CD4-positive, alpha-beta T cell (primary cell): Measurements from ENCODE around the gene ETAA1. TPM values are rescaled to one million over a fixed set of nuclear protein-coding genes. Genes with fewer than 3 reads are reported as not detected.

Experiments used
- ATAC-seq: fragments of 200-7000 bp; cut with Tn5 transposase; one replicate; pipeline ENCODE4 v1.10.0; 2022; ENCODE audit warnings: mild to moderate bottlenecking; ENCODE audit not compliant: poor library complexity
- CTCF ChIA-PET: fragments of 350-600 bp; sonication (Branson Sonifier 250); formaldehyde crosslinking; loops from one replicate; lab custom pipeline; 2021; ENCODE audit warnings: antibody characterized with exemption, inconsistent platforms; lab: Charles Lee
- POLR2A ChIA-PET: fragments of 350-600 bp; sonication (Branson Sonifier 250); formaldehyde crosslinking; loops from one replicate; lab custom pipeline; 2021; ENCODE audit warnings: antibody characterized with exemption, inconsistent platforms; lab: Charles Lee
- DNase-seq, 14 experiments: peaks; one replicate each; pipeline ENCODE4 v3.0.0-alpha.2; 2013 to 2020; ENCODE audit warnings: mixed read lengths in 2 of 14
- H3K27ac ChIP-seq, 2 donors: one replicate each; pipeline versions ENCODE4 v1.5.1 to v1.7.0; 2013; ENCODE audit warnings: low read length in 2 of 2, low read depth in 1 of 2, mild to moderate bottlenecking in 1 of 2
- H3K27me3 ChIP-seq, 2 experiments: 1 replicate in 1 of 2; 2 replicates in 1 of 2; pipeline versions ENCODE4 v1.6.1 to v1.7.0; 2013; ENCODE audit warnings: low read length in 2 of 2, control low read depth in 1 of 2, mild to moderate bottlenecking in 1 of 2, moderate library complexity in 1 of 2; ENCODE audit not compliant: insufficient read depth in 2 of 2, control insufficient read depth in 1 of 2
- H3K36me3 ChIP-seq: one replicate; pipeline ENCODE4 v1.6.1; 2013; ENCODE audit warnings: low read length, control low read depth; ENCODE audit not compliant: insufficient read depth
- H3K4me1 ChIP-seq: one replicate; pipeline ENCODE4 v1.6.1; 2013; ENCODE audit warnings: low read length, control low read depth; ENCODE audit not compliant: insufficient read depth
- H3K4me3 ChIP-seq: one replicate; pipeline ENCODE4 v1.5.1; 2013; ENCODE audit warnings: mild to moderate bottlenecking, low read length, moderate library complexity
- H3K9me3 ChIP-seq, 2 experiments: 1 replicate in 1 of 2; 2 replicates in 1 of 2; pipeline versions ENCODE4 v1.6.1 to v1.7.0; 2013; ENCODE audit warnings: low read length in 2 of 2, mild to moderate bottlenecking in 2 of 2, control low read depth in 1 of 2, moderate library complexity in 1 of 2; ENCODE audit not compliant: control insufficient read depth in 1 of 2, insufficient read depth in 1 of 2
- H3K27ac Mint-ChIP-seq: one replicate; pipeline ENCODE4 v1.8.0; 2020; ENCODE audit warnings: mixed read lengths
- H3K27me3 Mint-ChIP-seq: one replicate; pipeline ENCODE4 v1.8.0; 2021; ENCODE audit warnings: mixed read lengths
- H3K36me3 Mint-ChIP-seq: one replicate; pipeline ENCODE4 v1.8.0; 2021; ENCODE audit warnings: low read depth, mixed read lengths
- H3K4me1 Mint-ChIP-seq: one replicate; pipeline ENCODE4 v1.8.0; 2021; ENCODE audit warnings: low read depth, mixed read lengths
- H3K4me3 Mint-ChIP-seq: one replicate; pipeline ENCODE4 v1.8.0; 2020; ENCODE audit warnings: mild to moderate bottlenecking, mixed read lengths
- H3K9me3 Mint-ChIP-seq: one replicate; pipeline ENCODE4 v1.8.0; 2020; ENCODE audit warnings: mixed read lengths
- CTCF ChIP-seq: fragments of 200-600 bp; IDR thresholded peaks from one replicate; pipeline ENCODE4 v1.8.0; 2022; ENCODE audit warnings: antibody characterized with exemption, mild to moderate bottlenecking
- intact Hi-C, 2 experiments: fragments of 100-400 bp; cut with DNase I in 1 of 2; cut with micrococcal nuclease in 1 of 2; formaldehyde crosslinking; loops; one replicate each; pipeline versions ENCODE4 v1.15.1 to v1.9.0; 2023 to 2025; cut with DNase I, micrococcal nuclease
- total RNA-seq, 174 experiments: library from RNA in 2 of 174; stranded (reverse) in 2 of 174; gene quantifications; one replicate each; pipeline ENCODE4 v1.2.3 and lab custom pipeline; 2021 to 2026

The ETAA1 gene
- total RNA-seq, 2 experiments from 2014 or later = 9.6 to 10.4 TPM

- peaks cover 8% of the 10 kb centered on the region for H3K27me3 Mint-ChIP-seq
- POLR2A ChIA-PET = no interaction called here
- H3K36me3 Mint-ChIP-seq = no peaks in the 10 kb centered on the region
- no peaks in the 10 kb centered on the region for H3K27me3 ChIP-seq
- H3K9me3 ChIP-seq = no peaks in the 10 kb centered on the region
- no peaks in the 10 kb centered on the region for H3K4me1 Mint-ChIP-seq
- DNase-seq (no peak), ATAC-seq (no peak)
- no peak overlapping the region for H3K4me3 ChIP-seq
- H3K4me3 Mint-ChIP-seq = no peak overlapping the region
- intact Hi-C loops = no loop called here
- no peaks in the 10 kb centered on the region for H3K9me3 Mint-ChIP-seq
- CTCF ChIA-PET = no interaction called here
- TF ChIP-seq CTCF = no peak
- H3K36me3 ChIP-seq = no peaks in the 10 kb centered on the region
- no peak overlapping the region for H3K27ac Mint-ChIP-seq
- no peaks in the 10 kb centered on the region for H3K4me1 ChIP-seq
- H3K27ac ChIP-seq = no peak overlapping the region
Measured at GRCh38 chr2:67453310-67453709, 56.2 kb downstream of the ETAA1 start.

GRCh38 chr2:67455219-67456142 lies 58.3 kb downstream of the ETAA1 start:
- no peak for ATAC-seq
- CTCF ChIA-PET = interaction anchor here (0.9 kb wide), 1 partner anchor 8 kb away, joined by 4 read pairs; no protein-coding TSS in a partner anchor
- H3K36me3 ChIP-seq = no peaks in the 10 kb centered on the region
- H3K27me3 ChIP-seq = no peaks in the 10 kb centered on the region
- Mint-ChIP-seq H3K4me1 (no peaks in the 10 kb centered on the region), H3K27ac (no peak overlapping the region), H3K9me3 (no peaks in the 10 kb centered on the region), H3K4me3 (no peak overlapping the region), H3K36me3 (no peaks in the 10 kb centered on the region), H3K27me3 (peaks cover 8% of the 10 kb centered on the region)
- H3K9me3 ChIP-seq = no peaks in the 10 kb centered on the region
- TF ChIP-seq CTCF = no peak
- H3K4me3 ChIP-seq = no peak overlapping the region
- DNase-seq = no peak
- POLR2A ChIA-PET = no interaction called here
- H3K27ac ChIP-seq = no peak overlapping the region
- no peaks in the 10 kb centered on the region for H3K4me1 ChIP-seq
- intact Hi-C loops = no loop called here

- intact Hi-C loops = no loop called here
- H3K4me3 ChIP-seq = no peak overlapping the region
- TF ChIP-seq CTCF = no peak
- Mint-ChIP-seq H3K9me3 (no peaks in the 10 kb centered on the region), H3K4me1 (no peaks in the 10 kb centered on the region), H3K27ac (no peak overlapping the region), H3K27me3 (peaks cover 8% of the 10 kb centered on the region), H3K4me3 (no peak overlapping the region), H3K36me3 (no peaks in the 10 kb centered on the region)
- H3K27me3 ChIP-seq = no peaks in the 10 kb centered on the region
- H3K4me1 ChIP-seq = no peaks in the 10 kb centered on the region
- no peaks in the 10 kb centered on the region for H3K9me3 ChIP-seq
- no peak for DNase-seq
- H3K36me3 ChIP-seq = no peaks in the 10 kb centered on the region
- no peak overlapping the region for H3K27ac ChIP-seq
- ATAC-seq = no peak
- ChIA-PET POLR2A (no interaction called here), CTCF (interaction anchor here (0.9 kb wide), 1 partner anchor 9 kb away, joined by 4 read pairs; no protein-coding TSS in a partner anchor)
Measured at GRCh38 chr2:67456428-67456827, 59.3 kb downstream of the ETAA1 start.
